Endothelial cell of umbilical vein (primary cell): ENCODE measurements around the gene B9D1. TPM values are rescaled to one million over a fixed set of nuclear protein-coding genes. Genes with fewer than 3 reads are reported as not detected.

ENCODE experiments used
- BruUV-seq: library from RNA; stranded (reverse); fragments of 400-500 nt; replicated peaks from 2 replicates; lab custom pipeline; 2021; lab: Mats Ljungman, UMichigan
- CTCF ChIA-PET: fragments of 300-600, 350-600 bp; sonication (Branson Sonifier 250); formaldehyde crosslinking; loops from one replicate; lab custom pipeline; 2021; ENCODE audit warnings: antibody characterized with exemption, inconsistent platforms; lab: Charles Lee
- POLR2A ChIA-PET: fragments of 300-600, 350-600 bp; sonication (Branson Sonifier 250); formaldehyde crosslinking; loops from one replicate; lab custom pipeline; 2021; ENCODE audit warnings: antibody characterized with exemption, inconsistent platforms; lab: Charles Lee
- DNase-seq: peaks from one replicate; pipeline ENCODE4 v3.0.0-alpha.2; 2011; ENCODE audit warnings: low read depth, low spot score
- FAIRE-seq: peaks from 2 replicates; lab custom pipeline; 2011; peaks lifted over from hg19 to GRCh38; lab: Jason Lieb, UNC
- H2AFZ ChIP-seq: 2 replicates; pipeline ENCODE4 v1.6.0; 2012; ENCODE audit warnings: low read depth, low read length, control low read depth, inconsistent platforms
- H3K27ac ChIP-seq: 2 replicates; pipeline ENCODE4 v1.5.1; 2011; ENCODE audit warnings: low read depth, mild to moderate bottlenecking, control low read depth, low read length, moderate library complexity; ENCODE audit not compliant: insufficient read depth
- H3K27me3 ChIP-seq, 2 experiments: 2 replicates each; pipeline versions ENCODE4 v1.6.0 to v1.6.1; 2011; ENCODE audit warnings: low read length in 2 of 2, mixed read lengths in 1 of 2; ENCODE audit not compliant: control insufficient read depth in 2 of 2, insufficient read depth in 2 of 2
- H3K36me3 ChIP-seq, 2 experiments: 2 replicates in 1 of 2; 3 replicates in 1 of 2; pipeline ENCODE4 v1.5.1; 2011; ENCODE audit warnings: low read length in 2 of 2, mild to moderate bottlenecking in 1 of 2, moderate library complexity in 1 of 2; ENCODE audit not compliant: control insufficient read depth in 2 of 2, insufficient read depth in 2 of 2; ENCODE audit errors: extremely low read depth in 1 of 2
- H3K4me1 ChIP-seq: 3 replicates; pipeline ENCODE4 v1.5.1; 2011; ENCODE audit warnings: mild to moderate bottlenecking, low read length; ENCODE audit not compliant: control insufficient read depth, insufficient read depth; ENCODE audit errors: extremely low read depth
- H3K4me2 ChIP-seq: 2 replicates; pipeline ENCODE4 v1.6.1; 2011; ENCODE audit warnings: low read length, control low read depth, mixed read lengths; ENCODE audit not compliant: insufficient read depth
- H3K4me3 ChIP-seq, 3 experiments: fragments of 200-600 bp in 1 of 3; sonication (generic), shearing (Covaris generic) in 1 of 3; replicated peaks in 1 of 3; 2 replicates each; pipeline ENCODE4 v1.5.1; 2011 to 2016; ENCODE audit warnings: control low read depth in 3 of 3, low read length in 3 of 3, mild to moderate bottlenecking in 2 of 3, inconsistent platforms in 1 of 3, low read depth in 1 of 3, moderate library complexity in 1 of 3; ENCODE audit not compliant: insufficient read depth in 1 of 3
- H3K79me2 ChIP-seq: 2 replicates; pipeline ENCODE4 v1.6.0; 2012; ENCODE audit warnings: low read length, inconsistent platforms; ENCODE audit not compliant: control insufficient read depth, insufficient read depth
- H3K9ac ChIP-seq: replicated peaks from 2 replicates; pipeline ENCODE3; 2011; ENCODE audit warnings: low read length, control low read depth; ENCODE audit not compliant: insufficient read depth; ENCODE audit errors: extremely low read depth
- H3K9me1 ChIP-seq: replicated peaks from 3 replicates; pipeline ENCODE4 v1.6.0; 2011; ENCODE audit warnings: mild to moderate bottlenecking, low read length; ENCODE audit not compliant: control insufficient read depth, insufficient read depth; ENCODE audit errors: extremely low read depth
- H3K9me3 ChIP-seq: replicated peaks from 2 replicates; pipeline ENCODE4 v1.5.1; 2012; ENCODE audit warnings: low read length, inconsistent platforms; ENCODE audit not compliant: control insufficient read depth, insufficient read depth
- H4K20me1 ChIP-seq: replicated peaks from 2 replicates; pipeline ENCODE3; 2011; ENCODE audit warnings: mild to moderate bottlenecking, low read length; ENCODE audit not compliant: control insufficient read depth, insufficient read depth; ENCODE audit errors: extremely low read depth
- CTCF ChIP-seq, 2 donors: IDR thresholded peaks; 1 replicate in 1 of 2; 2 replicates in 1 of 2; pipeline ENCODE4 v1.5.1; 2011; ENCODE audit warnings: low read length in 2 of 2, mild to moderate bottlenecking in 2 of 2, moderate library complexity in 2 of 2, control low read depth in 1 of 2, inconsistent platforms in 1 of 2, low read depth in 1 of 2; ENCODE audit not compliant: insufficient read depth in 1 of 2; ENCODE audit errors: extremely low read depth in 1 of 2
- EZH2 ChIP-seq: IDR thresholded peaks from 2 replicates; pipeline ENCODE4 v1.6.1; 2012; ENCODE audit warnings: borderline replicate concordance, low read depth, mild to moderate bottlenecking, moderate library complexity, low read length, inconsistent platforms; ENCODE audit not compliant: severe bottlenecking
- FOS ChIP-seq: IDR thresholded peaks from 2 replicates; pipeline ENCODE4 v1.6.1; 2011; ENCODE audit warnings: mild to moderate bottlenecking, low read length, moderate library complexity, borderline replicate concordance; ENCODE audit not compliant: insufficient read depth
- GATA2 ChIP-seq: IDR thresholded peaks from 2 replicates; pipeline ENCODE4 v1.7.0; 2011; ENCODE audit warnings: low read depth, mild to moderate bottlenecking, moderate library complexity, mixed read lengths, low read length; ENCODE audit not compliant: insufficient read length, insufficient read depth
- JUN ChIP-seq: IDR thresholded peaks from 2 replicates; pipeline ENCODE4 v1.6.1; 2011; ENCODE audit warnings: borderline replicate concordance, low read depth; ENCODE audit not compliant: insufficient read length, insufficient read depth
- MAX ChIP-seq: IDR thresholded peaks from 2 replicates; pipeline ENCODE4 v1.6.1; 2011; ENCODE audit not compliant: insufficient read depth, insufficient read length
- POLR2A ChIP-seq: IDR thresholded peaks from 2 replicates; pipeline ENCODE4 v1.6.1; 2012; ENCODE audit warnings: low read depth, mild to moderate bottlenecking, control low read depth, low read length
- POLR2AphosphoS5 ChIP-seq: IDR thresholded peaks from 2 replicates; pipeline ENCODE4 v1.6.1; 2012; ENCODE audit warnings: low read depth, mild to moderate bottlenecking, control low read depth, low read length, moderate library complexity; ENCODE audit not compliant: insufficient read depth
- dilution Hi-C: fragments of 300-500 bp; cut with MboI; formaldehyde crosslinking; loops from one replicate; pipeline ENCODE4 v1.15.0; 2019; ENCODE audit warnings: low sequenced_read_pairs; ENCODE audit not compliant: extremely low pct_ligation_motif_present
- intact Hi-C: fragments of 100-400 bp; cut with micrococcal nuclease; formaldehyde crosslinking; loops from one replicate; pipeline ENCODE4 v1.10.0; 2022
- polyA plus RNA-seq, 4 experiments: library from polyadenylated mRNA; depleted of rRNA in 3 of 4; stranded (reverse) in 3 of 4; unstranded in 1 of 4; fragments of >200 nt; gene quantifications; 2 replicates each; pipeline versions ENCODE4 v1.2.1 to v1.2.3, GENCODE V29; 2011 to 2012; ENCODE audit warnings: missing spikeins in 1 of 4
- total RNA-seq: library from RNA; stranded (reverse); gene quantifications from 2 replicates; pipeline ENCODE4 v1.2.3, GENCODE V29; 2021

The B9D1 gene
- total and polyA plus RNA-seq, 2 donors (not counting 3 experiments of a cell fraction or from before 2014, with no cell fraction given): 20.5 to 55.8 TPM

- H3K4me1 ChIP-seq: peaks cover 22% of the 10 kb centered on the region
- intact Hi-C loops (loop anchor here (1.0 to 5.0 kb wide), 2 partner anchors 36 to 48 kb away; no protein-coding TSS in a partner anchor), dilution Hi-C loops (no loop called here)
- no peaks in the 10 kb centered on the region for H3K27me3 ChIP-seq
- no peaks in the 10 kb centered on the region for H4K20me1 ChIP-seq
- H3K4me3 ChIP-seq: peak overlapping the region in 1 of 3 experiments; percentile 2
- no peaks in the 10 kb centered on the region for H3K9me1 ChIP-seq
- H3K27ac ChIP-seq: peak overlapping the region; percentile 98
- peak overlapping the region; percentile 78 for H3K9ac ChIP-seq
- no peaks in the 10 kb centered on the region for H3K9me3 ChIP-seq
- no peaks in the 10 kb centered on the region for H3K79me2 ChIP-seq
- H3K36me3 ChIP-seq: peaks cover 10 to 18% of the 10 kb centered on the region in 2 experiments
- TF ChIP-seq POLR2AphosphoS5 (peak; percentile 58), POLR2A (no peak), EZH2 (no peak), GATA2 (peak; percentile 78), CTCF (IDR thresholded peaks at IDR 0.05; ENCODE audit: extremely low read depth in 1 of 2, insufficient read depth in 1 of 2, low read depth in 1 of 2, low read length in 2 of 2) (no peak), JUN (peak; percentile 77), FOS (peak; percentile 51), MAX (no peak)
- BruUV-seq: no TSS peak
- H2AFZ ChIP-seq: no peak overlapping the region
- peak; percentile 79 for DNase-seq
- H3K4me2 ChIP-seq: peak overlapping the region; percentile 83
- peak; percentile 92 for FAIRE-seq
- ChIA-PET CTCF (interaction anchor here (0.8 to 1.6 kb wide), 5 partner anchors 8 to 27 kb away, joined by 3 to 9 read pairs (median 3); no protein-coding TSS in a partner anchor), POLR2A (no interaction called here)
These were observed 50.9 kb downstream of the B9D1 start for GRCh38 chr17:19311421-19312215.
